Peyer's patch (tissue), 4 donors: ENCODE measurements around the gene TRMT5.

Experiments used
- POLR2A ChIP-seq, 2 donors: fragments of 450-650 bp; IDR thresholded peaks; one replicate each; pipeline ENCODE4 v1.5.1; 2017; ENCODE audit warnings: antibody characterized with exemption in 2 of 2, mild to moderate bottlenecking in 2 of 2, moderate library complexity in 2 of 2
- TF ChIP-seq, protein P1 (sequence below), 6 experiments: fragments of 450-650 bp in 4 of 6; fragments of 200-600 bp in 2 of 6; sonication (generic) in 1 of 6; IDR thresholded peaks; one replicate each; pipeline ENCODE4 v1.5.1; 2017 to 2019; ENCODE audit warnings: antibody characterized with exemption in 6 of 6, mild to moderate bottlenecking in 3 of 6, moderate library complexity in 1 of 6

DNA sequence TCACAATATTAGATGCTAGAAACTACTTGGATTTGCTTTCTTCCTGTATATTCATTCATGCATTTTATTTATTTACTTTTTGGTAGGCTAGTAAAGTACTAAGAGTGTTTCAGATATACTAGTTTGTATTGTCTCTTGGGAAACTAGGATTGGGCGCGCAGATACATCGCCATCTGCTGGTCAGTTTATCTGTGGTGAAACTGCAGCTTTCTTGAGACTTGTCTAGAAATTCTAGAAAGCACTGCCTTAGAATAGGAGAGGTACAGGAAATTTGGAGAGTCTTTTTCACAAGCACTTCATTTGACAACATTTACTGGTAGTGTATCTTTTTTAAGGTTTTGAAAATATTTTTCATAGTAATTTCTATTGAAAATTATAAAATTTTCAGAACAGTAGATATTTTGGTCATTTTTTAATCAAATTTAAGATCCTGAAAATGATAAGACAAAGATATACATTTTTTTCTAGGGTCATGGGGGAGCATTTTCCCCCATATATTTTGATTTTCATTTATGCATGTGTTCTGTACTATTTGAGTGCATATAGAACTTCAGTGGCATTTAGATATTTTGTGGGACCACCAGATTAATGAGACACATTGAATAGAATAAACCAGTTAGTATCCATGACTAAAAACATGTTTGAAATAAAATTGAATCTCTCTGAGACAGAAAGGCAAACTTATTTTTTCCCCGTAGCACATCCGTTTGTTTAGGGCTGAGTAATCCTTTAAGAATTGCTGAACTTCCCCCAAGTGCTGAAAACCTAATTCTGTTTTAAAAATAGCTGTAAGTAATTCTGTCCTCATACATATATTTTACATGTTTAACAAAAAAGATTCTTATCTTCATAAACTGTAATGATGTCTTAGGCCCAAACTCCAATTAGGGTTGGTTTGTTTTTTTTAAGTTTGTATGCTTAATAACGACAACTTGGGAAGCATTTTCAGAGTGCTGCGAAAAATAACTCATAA, 44.7 kb upstream of the TRMT5 start:
- no peak for TF ChIP-seq POLR2A (IDR thresholded peaks at IDR 0.05)
- TF ChIP-seq, protein P1, sequence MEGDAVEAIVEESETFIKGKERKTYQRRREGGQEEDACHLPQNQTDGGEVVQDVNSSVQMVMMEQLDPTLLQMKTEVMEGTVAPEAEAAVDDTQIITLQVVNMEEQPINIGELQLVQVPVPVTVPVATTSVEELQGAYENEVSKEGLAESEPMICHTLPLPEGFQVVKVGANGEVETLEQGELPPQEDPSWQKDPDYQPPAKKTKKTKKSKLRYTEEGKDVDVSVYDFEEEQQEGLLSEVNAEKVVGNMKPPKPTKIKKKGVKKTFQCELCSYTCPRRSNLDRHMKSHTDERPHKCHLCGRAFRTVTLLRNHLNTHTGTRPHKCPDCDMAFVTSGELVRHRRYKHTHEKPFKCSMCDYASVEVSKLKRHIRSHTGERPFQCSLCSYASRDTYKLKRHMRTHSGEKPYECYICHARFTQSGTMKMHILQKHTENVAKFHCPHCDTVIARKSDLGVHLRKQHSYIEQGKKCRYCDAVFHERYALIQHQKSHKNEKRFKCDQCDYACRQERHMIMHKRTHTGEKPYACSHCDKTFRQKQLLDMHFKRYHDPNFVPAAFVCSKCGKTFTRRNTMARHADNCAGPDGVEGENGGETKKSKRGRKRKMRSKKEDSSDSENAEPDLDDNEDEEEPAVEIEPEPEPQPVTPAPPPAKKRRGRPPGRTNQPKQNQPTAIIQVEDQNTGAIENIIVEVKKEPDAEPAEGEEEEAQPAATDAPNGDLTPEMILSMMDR (IDR thresholded peaks at IDR 0.05), result peak; percentile 52 to 88 (median 81)
